CD4-positive, alpha-beta T cell treated with Interleukin-15 for 4 hours (primary cell): Measurements from ENCODE around the gene DIP2B.

Source experiments
- DNase-seq: peaks from one replicate; pipeline ENCODE4 v3.0.0-alpha.2; 2020; ENCODE audit warnings: low spot score

DIP2B gene

DNA sequence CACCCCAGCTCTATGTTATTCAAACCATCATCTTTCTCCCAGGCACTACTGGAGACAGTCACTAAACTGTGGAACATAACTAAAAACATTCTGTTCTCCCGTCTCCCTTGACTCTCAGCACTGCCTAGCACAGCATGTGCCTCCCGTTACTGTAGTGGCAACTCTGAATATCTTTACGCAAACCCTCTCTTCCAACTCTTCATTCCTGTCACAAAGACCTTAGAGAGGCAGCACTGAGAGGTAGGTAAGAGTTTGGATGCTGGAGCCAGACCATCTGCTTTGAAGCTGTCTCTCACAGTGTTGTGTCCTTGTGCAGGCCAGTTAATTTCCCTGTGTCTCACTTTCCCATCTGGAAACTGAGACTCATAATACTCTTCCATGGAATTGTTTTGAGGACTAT lies 108.1 kb downstream of the DIP2B start:
- no peak for DNase-seq

- no peak for DNase-seq
Measured at GRCh38 chr12:50613463-50613862, 108.7 kb downstream of the DIP2B start.

DNA sequence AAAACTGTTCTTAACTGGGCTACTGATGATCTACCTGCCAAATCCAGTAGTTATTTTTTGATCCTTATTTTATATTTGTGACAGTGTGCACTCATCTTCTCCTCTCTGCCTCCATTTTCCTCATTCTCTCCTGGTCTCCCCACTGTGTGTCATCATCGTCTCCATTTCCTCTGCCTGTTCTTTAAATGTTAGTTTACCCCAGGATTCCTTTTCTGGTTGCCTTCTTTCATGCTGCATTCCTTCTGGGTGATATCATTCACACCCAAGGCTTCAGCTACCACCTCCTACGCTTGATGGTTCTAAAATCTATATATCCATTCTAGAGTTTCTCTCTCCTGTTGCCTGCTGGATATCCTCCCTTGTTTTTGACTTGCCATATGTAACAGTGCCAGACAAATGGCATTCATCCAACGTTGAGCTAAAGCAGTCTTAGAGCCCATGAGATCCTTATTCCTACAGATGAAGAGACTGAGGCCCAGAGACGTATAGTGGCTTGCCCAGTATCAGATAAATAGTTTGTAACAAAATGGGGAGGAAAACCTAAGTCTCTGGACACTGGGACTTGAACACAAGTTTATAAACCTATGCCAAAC lies 109.5 kb downstream of the DIP2B start:
- no peak for DNase-seq

- DNase-seq: no peak
Measured at GRCh38 chr12:50615145-50615906, 110.5 kb downstream of the DIP2B start.

GRCh38 chr12:50615907-50616296 lies 111.1 kb downstream of the DIP2B start:
- no peak for DNase-seq

DNA sequence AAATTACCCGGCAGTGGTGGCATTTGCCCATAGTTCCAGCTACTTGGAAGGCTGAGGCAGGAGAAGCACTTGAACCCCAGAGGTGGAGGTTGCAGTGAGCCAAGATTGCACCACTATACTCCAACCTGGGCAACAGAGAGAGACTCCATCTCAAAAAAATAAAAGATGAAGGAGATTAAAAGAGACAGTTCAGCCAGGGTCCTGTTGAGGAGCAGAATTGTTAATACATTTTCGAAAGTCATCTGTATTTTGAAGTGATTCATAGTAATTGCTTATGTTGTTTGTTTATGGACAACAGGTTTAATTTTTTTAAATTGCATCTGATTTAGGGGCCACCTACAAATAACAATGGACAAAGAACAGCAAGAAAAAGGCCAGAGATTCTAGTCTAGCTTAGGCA lies 112.9 kb downstream of the DIP2B start:
- no peak for DNase-seq

- no peak for DNase-seq
Measured at GRCh38 chr12:50618864-50619609, 114.3 kb downstream of the DIP2B start.

DNA sequence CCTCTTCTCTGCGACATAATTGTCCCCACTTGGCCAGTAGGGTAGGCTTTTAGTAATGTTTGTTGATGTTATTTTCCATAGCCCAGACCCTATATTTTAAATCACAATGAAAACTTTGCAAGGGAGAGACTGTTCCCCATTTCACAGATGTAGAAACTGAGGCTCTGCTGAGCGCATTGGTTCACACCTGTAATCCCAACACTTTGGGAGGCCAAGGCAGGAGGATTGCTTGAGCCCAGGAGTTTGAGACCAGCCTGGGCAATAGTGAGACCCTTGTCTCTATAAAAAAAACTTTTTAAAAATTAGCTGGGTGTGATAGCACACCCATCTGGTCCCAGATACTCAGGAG lies 114.8 kb downstream of the DIP2B start:
- no peak for DNase-seq

GRCh38 chr12:50620109-50620977 lies 115.6 kb downstream of the DIP2B start:
- no peak for DNase-seq

- no peak for DNase-seq
Measured at GRCh38 chr12:50620978-50621360, 116.2 kb downstream of the DIP2B start.

DNA sequence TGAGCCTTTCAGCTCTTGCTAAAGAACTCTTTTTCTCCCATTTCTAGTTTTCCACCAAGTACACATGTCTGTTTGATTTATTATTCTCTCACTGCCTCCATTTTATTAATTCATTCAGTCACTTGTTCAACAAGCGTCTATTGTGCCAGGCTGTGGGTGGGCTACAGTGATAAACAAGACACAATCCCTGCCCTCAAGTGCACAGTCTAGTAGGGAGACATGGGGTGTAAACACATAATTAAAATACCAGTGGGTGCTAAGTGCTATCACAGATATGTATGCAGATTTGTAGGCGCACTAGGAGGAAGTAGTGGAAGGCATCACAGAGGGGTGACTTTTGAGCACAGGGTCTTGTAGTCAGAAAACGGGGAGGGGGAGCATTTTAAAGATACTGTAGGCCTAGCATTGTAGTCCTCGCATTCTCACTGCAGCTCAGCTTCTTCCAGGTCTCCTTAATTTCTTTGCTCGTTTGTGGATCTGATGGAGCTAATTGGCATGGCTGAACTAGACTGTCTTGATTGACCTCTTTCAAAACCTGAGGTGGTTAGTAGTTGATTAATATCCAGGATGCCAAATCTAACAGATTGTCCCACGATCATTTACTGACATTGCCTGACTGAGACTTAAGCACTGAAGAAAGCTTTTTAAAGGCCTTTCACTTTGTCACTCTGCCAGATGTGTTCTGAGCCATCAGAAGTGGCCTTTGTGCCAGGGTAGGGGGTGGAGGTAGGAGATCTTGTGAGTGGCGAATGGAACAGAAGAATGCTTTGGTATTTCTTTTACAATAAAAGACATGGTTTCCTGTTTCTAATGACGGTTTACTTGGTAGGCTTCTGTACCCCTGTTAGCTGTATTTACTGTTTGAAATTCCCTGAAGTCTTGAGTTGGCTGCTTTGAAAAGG lies 116.9 kb downstream of the DIP2B start:
- DNase-seq: no peak

DNA sequence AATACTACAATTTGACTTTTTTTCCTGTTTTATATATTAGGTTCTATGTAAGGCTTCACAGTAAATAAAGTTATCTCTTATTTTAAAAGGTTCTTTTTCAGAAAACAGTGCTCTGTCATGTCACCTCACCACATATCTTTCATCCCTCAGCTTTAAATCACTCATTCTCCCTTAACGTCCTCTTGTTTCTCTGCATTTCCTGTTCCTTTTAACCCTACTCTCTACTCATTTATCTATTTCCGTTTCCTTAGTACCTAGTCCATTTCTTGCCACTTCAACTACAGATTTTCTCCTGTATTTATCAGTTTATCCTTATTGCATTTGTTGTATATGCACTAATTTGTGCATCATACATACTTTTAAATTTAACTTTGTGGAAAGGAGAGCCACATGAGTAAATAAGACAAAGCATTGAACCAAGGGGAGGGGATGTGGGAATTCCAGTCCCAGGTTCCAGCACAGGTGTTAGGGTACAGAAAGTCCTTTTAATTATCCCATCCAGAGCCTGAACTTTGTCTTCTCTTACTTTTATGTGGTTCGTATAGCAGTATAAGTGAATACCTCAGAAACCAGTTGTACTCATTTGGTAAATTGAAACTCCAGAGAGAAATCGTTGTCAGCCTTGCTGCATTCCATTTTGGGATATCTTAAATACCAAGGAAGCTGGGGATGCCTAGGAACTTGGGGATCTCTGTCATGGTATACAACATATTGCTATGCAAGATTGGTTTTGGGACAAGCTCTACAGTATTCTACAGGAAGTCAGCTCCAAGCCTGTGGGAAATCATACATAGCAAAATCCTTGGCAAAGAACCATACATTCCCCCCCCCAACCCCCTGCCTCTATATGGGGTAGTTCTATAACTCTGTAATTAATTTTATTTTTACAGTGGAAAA lies 120.5 kb downstream of the DIP2B start:
- no peak for DNase-seq

DNA sequence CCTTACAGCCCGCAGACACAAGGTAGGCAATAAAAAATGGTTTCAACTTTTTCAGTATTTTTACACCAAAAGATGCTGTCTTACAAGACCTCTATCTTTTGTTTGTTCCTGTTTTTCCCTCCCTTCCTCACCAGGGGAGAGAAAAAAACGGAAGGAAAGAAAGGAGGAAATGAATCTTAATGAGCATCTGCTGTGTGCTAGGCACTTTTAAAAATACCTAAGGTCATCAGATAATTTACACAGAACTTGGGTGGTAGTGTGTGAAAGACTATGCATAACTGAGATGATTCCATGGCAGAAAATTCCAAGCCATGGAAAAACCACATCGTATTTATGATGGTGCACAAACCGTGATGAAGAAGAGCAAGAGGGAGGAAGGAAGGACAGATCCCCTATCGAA lies 121.2 kb downstream of the DIP2B start:
- no peak for DNase-seq

- DNase-seq: no peak
Measured at GRCh38 chr12:50627491-50627890, 122.7 kb downstream of the DIP2B start.

GRCh38 chr12:50628394-50628793 lies 123.6 kb downstream of the DIP2B start:
- DNase-seq: no peak

- no peak for DNase-seq
Measured at GRCh38 chr12:50633955-50634354, 129.2 kb downstream of the DIP2B start.

GRCh38 chr12:50634379-50634778 lies 129.6 kb downstream of the DIP2B start:
- no peak for DNase-seq

DNA sequence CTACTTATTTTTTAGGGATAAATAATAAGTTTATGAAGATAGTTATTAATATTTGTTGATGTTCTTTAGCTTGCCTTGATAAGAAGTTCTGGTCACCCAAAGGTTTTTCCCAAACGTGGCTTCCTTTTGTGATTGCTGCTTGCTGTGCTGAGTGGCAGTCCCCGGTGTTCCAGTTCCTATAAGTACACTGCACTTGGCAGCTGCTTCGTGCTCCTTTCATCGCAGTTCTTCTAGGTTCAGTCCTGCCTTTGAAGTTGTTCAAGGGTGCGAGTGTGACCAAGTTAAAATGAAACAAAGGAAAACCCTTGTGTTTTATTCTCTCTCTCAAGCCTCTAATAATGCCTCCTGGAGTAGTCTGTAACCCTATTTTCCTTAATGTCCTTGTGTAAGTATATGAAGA lies 130.6 kb downstream of the DIP2B start:
- no peak for DNase-seq

DNA sequence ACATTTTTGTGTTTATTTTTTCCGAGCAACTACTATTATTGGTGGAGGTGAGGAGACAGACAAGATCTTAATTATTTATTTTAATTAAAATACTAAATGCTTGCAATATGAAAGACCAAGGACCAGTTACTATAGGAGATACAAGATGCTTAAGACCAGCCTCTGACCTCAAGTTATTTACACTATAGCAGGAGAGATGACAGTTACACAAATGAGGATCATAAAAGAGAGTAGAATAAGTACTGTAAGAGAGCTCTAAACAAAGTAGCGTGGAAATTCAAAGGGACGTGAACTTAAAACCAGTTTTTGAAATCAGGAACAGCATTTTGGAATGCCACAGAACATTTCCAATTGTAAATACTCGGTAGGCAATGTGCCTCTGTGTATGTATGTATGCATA lies 131.1 kb downstream of the DIP2B start:
- no peak for DNase-seq

DNA sequence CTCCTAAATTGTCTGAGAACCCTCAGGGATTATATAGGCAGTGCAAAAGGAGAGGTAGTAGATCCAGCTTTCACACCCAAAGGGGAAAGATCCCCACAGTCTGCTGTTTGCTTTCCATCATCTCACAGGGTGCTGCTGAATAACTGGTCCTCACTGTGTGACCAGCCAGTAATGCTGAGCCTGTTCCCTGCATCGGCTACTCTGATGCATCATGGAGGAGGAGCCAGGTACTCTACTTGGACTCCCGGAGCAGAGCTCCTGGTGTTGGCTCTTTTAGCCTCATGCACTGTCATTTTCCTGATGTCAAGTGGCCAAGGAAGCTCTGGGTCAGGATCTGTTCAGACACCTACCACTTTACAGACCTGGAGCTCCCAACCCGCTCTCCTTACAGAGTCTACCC lies 131.7 kb downstream of the DIP2B start:
- DNase-seq: no peak
